ENCODE results near the gene OPN5.
"Not testable (repeated sequence)": the region's sequence is repeated elsewhere in the genome, so short reads cannot be mapped to it uniquely, and the experiment has no call there.

OPN5 gene

DNA sequence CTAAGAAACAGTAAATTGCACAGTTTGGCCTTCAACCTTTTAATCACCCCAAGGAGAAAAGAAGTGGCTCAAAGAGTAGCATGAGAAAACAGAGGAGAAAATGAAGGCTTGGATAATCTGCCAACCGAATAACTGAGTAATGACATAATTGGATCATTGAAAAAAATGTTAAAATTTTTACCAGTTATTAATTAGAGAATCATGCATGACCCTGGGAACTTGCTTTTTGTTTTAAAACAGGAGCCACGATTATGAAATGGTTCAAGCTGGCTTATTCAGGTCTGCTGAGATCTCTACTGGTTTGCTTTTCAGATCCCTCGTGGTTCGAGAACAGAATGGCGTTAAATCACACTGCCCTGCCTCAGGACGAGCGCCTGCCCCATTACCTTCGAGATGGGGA is at the start of gene OPN5:
TSS of gene OPN5 (plus strand) at position 301 of the 400 bp plus-strand sequence. CDS start at position 336, 35 bp downstream.
- no peak for DNase-seq

DNA sequence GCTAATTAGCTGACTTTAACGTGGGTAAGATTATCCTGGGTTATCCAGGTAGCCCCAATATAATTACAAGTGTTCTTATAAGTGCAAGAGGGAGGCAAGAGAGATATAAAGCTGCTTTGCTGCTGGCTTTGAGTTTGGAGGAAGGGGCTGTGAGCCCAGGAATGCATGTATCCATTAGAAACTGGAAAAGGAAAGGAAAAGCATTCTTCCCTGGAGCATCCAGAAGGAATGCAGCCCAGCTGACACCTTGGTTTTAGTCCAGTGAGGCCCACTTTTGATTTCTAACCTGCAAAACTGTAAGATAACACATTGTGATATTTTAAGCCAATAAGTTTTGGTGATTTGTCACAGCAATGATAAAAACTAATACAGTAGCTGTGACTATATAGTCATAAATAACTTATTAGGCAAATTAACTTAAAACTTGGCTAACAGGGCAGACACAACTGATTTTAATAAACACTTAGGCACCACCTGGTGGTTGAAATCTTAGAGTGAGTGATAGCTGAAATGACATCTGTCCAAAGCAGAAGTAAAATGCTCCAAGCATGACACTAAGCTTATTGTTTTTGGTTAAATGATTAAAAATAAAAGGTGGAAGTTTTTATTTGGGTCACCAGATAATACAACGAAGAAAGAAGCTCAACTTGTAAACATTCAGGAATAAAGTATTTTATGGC is 47.8 kb upstream of the OPN5 start:
- peak; percentile 41 for DNase-seq

GRCh38 chr6:47734831-47735481 is 46.9 kb upstream of the OPN5 start:
- no peak for DNase-seq

GRCh38 chr6:47736083-47736700 is 45.6 kb upstream of the OPN5 start:
- no peak for DNase-seq

GRCh38 chr6:47737406-47737805 is 44.4 kb upstream of the OPN5 start:
- no peak for DNase-seq

DNA sequence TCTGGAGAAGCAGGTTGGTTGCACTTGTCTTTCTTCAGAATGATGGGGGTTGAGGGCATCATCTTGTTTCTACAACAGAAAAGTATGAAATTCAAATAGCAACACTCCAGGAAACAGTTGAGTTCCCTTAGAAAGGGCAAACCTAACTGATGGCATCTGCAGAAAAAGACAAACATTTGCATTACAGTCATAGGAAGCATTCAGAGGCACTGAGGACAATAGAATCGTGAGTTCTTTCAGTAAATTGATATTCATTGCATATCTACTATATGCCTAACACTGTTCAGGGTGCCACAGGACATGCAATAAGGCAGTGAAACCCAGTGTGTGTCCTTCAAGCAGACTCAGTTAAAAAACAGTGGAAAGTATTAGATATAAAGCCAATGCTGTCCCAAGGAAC is 41.1 kb upstream of the OPN5 start:
- no peak for DNase-seq

DNA sequence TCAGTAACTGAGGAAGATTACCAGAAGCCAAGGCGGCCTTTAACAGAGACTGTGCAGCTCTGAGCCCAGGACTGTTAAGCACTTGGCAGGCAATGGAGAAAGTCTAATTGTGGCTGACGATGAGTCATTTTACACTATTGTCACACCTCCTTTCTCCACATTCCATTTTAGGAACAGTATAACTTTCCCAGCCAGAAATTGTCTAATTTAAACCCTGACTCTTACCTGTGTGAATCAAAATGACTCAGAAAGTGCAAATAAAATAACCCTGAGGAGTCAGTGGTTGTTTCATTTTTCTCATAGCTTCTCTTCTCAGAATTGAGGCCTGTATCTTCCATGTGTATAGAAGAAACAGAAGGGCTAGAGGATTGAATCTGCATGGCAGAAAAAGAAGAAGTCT is 40.0 kb upstream of the OPN5 start:
- no peak for DNase-seq

- DNase-seq = peak; percentile 17
Observed at GRCh38 chr6:47743744-47744143, 38.1 kb upstream of the OPN5 start.

DNA sequence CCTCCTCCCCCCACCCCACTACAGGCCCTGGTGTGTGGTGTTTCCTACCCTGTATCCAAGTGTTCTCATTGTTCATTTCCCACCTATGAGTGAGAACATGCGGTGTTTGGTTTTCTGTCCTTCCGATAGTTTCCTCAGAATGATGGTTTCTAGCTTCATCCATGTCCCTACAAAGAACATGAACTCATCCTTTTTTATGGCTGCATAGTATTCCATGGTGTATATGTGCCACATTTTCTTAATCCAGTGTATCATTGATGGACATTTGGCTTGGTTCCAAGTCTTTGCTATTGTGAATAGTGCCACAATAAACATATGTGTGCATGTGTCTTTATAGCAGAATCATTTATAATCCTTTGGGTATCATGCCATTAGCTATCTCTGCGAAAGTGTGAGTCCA is 36.6 kb upstream of the OPN5 start:
- not testable (repeated sequence) for DNase-seq

DNA sequence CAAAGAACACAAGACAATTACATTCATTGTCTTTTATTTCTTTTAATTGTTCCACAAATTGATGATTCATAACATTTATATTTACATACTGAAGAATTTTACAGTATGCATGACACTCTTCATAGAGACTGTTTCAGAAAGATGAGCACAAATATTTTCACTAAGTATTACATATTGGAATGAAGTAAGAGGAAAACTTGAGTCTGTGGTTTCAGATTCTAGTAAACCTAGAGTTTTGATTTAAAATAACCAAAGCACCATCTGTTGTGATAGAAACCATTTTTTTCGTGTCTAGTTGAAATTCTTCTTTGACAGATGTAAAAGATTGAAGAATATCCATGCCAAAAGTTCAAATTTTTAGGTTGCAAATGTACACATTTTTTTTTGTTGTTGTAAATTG is 32.1 kb upstream of the OPN5 start:
- no peak for DNase-seq

DNA sequence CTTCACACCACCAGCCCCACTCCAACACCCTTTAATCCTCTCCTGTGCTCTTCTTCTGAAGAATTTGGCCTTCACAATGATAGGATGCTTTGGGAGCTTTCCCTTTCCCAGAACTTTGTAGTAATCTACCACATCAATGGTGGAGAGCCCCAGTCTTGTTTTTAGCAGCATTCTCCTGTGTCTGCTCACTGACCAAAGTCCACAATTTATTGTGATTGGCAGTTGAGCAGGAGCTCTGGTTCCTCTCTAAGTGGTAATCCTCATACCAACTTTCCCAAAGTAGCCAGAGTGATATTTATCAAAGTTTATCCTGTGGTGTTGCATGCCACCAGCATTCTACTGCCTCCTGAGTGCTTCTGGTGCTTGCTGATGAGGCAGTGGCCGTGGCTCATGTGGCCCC is 29.0 kb upstream of the OPN5 start:
- DNase-seq = no peak

GRCh38 chr6:47759364-47759763 is 22.5 kb upstream of the OPN5 start:
- no peak for DNase-seq

- DNase-seq = no peak
Observed at GRCh38 chr6:47762502-47762901, 19.3 kb upstream of the OPN5 start.

- DNase-seq = no peak
Observed at GRCh38 chr6:47766445-47766844, 15.4 kb upstream of the OPN5 start.

- DNase-seq = no peak
Observed at GRCh38 chr6:47767102-47767501, 14.7 kb upstream of the OPN5 start.

DNA sequence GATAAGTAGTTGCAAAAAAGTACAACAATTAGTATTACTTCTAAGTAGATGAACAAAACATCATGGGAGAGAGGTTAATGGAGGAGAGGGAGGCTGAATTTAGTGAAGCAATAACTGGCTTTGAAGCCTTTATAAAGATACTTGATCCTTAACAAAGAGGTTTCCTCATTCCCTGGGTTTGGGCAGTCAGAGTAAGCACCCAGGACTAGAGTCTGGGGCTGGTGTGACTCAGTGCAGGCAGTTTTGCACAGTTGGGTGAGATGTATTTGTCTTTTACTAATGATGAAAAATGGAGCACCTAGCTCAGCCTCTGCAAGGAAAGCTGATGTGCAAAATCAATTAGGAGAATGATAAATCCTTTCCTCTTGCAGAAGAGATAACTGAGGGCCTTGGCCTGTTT is 11.8 kb upstream of the OPN5 start:
- DNase-seq = no peak

GRCh38 chr6:47772359-47772758 is 9.5 kb upstream of the OPN5 start:
- DNase-seq = no peak

GRCh38 chr6:47773005-47773404 is 8.8 kb upstream of the OPN5 start:
- no peak for DNase-seq

DNA sequence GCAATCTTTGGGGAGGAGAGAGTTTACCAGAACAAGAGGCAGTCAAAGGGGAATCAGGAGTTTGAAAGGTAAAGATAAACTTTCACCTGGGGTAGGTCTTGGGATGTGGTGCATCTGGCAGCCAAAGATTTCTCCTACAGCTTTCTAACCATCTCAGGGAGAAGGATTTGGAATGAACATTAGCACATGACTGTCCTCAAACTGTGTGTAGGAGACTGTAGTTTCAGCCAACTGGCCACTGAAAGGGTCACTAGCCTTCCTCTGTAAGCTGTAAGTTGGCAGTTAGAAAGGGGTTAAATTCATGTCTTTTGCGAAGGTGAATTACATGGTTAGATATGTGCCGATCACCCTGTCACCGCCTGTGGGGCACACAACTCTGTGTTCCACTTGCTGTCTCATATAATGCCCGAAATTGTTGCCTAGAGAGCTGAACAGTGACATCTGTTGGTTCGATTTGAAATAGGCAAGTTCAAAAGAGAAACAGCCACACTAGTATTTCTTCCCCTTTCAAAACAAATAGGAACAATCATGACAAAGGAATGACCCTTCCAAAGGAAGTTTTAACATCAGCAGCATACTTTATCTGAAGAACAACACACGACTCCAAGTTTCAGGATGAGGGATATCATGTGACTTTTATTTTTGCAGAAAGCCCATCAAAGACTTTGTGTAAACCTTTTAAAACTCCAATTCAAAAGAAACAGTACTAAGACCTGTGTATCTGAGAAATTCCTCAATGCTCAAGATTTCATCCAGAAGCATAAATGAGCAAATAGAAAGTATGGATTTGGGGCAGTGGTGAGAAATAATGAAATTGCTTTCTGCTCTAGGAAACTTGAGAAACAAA is 1.1 kb upstream of the OPN5 start:
- peak; percentile 53 for DNase-seq

DNA sequence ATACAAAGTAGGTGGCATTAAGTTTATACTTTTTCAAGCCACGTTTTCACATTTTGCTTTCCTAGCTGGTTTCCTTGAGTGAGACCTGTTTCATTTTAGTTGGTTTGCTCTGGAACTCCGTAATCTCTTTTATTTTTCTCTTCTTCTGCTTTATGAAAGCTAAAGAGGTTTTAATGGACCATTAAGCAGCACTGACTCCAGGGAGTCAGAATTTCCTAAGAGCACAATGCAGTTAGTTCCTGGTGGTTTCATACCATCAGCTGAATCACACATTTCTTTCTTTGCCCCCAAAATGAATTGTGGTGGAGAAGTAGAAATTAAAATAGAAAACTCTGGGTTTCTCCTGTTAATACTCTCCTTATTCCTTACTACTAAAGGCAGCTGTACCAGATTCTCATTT is 3.4 kb downstream of the OPN5 start:
- DNase-seq = no peak

- peak; percentile 69 for DNase-seq
Observed at GRCh38 chr6:47787620-47788497, 6.0 kb downstream of the OPN5 start.

DNA sequence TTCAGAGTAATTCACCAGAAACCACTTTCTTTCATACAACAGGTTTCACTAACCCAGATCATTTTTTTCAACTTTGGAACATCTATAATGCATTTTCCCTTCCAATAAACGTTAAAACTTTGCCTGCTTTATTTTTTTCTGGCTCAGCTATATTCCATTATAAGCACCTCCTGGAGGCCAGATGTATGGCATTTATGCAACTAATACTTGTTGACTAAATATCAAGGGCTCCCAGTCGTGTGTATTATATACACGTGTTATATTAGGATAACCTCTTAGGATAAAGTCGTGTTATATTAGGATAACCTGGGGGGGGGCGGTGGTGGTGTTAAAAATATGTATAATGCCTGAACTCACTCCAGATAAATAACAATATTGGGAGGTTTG is 6.7 kb downstream of the OPN5 start:
- DNase-seq = no peak

DNA sequence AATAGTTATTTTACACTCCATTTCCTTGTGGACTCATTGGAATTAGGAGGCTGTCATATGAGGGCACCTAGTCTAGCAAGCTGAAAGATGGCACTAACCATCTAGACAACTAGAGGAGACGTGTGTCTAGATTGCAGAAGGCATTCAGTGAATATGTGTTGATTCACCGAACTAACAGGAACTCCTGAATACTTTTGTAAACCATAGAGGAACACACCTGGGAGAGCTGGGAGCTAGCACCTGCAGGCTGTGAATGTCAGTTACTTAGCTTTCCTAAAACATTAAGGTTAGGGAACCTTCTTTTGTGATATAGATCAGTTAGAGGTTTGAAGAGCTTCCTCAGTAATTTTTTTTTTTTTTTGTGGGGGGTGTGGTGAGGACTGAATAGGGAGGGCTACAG is 7.7 kb downstream of the OPN5 start:
- DNase-seq = no peak
